ENCODE results near the gene LHPP.

DNA sequence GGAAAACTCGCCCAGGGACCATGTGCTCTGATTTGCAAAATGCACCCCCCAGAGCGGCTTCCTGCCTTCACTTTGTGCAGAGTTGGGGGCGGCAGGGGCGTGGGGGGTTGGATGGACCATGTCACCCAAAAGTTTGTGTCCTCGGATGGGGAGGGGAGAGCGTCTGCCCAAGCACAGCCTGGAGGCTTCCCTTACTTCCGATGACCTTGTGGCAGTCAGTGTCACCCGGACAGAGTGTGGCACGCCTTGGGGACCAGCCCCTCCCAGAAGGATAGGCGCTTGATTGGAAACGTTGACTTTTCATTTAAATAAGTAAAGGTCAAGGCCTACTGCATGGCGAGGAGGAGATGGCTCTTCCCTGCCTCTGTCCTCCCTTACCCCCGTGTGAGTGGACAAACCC is 71.6 kb downstream of the LHPP start:
- TF ChIP-seq, protein P1, sequence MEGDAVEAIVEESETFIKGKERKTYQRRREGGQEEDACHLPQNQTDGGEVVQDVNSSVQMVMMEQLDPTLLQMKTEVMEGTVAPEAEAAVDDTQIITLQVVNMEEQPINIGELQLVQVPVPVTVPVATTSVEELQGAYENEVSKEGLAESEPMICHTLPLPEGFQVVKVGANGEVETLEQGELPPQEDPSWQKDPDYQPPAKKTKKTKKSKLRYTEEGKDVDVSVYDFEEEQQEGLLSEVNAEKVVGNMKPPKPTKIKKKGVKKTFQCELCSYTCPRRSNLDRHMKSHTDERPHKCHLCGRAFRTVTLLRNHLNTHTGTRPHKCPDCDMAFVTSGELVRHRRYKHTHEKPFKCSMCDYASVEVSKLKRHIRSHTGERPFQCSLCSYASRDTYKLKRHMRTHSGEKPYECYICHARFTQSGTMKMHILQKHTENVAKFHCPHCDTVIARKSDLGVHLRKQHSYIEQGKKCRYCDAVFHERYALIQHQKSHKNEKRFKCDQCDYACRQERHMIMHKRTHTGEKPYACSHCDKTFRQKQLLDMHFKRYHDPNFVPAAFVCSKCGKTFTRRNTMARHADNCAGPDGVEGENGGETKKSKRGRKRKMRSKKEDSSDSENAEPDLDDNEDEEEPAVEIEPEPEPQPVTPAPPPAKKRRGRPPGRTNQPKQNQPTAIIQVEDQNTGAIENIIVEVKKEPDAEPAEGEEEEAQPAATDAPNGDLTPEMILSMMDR (IDR thresholded peaks at IDR 0.05; ENCODE audit: low read depth, low read length) = no peak
- no peak for TF ChIP-seq POLR2A (IDR thresholded peaks at IDR 0.05; ENCODE audit: extremely low read depth, insufficient read length)
- TF ChIP-seq, protein P2, sequence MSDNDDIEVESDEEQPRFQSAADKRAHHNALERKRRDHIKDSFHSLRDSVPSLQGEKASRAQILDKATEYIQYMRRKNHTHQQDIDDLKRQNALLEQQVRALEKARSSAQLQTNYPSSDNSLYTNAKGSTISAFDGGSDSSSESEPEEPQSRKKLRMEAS (IDR thresholded peaks at IDR 0.05; ENCODE audit: low read depth, low read length) = no peak
- TF ChIP-seq MYC (IDR thresholded peaks at IDR 0.05; ENCODE audit: low read depth, low read length) = no peak

Measured in NB4 (cell line).